DND-41 (cell line): ENCODE data around the gene NOL9.

Experiments used
- ATAC-seq: fragments of 200-7000 bp; cut with Tn5 transposase; 3 replicates; pipeline ENCODE4 v1.9.1; 2021; ENCODE audit warnings: low read depth; ENCODE audit not compliant: insufficient read depth
- DNase-seq: peaks from one replicate; pipeline ENCODE4 v3.0.0-alpha.2; 2020
- H2AFZ ChIP-seq: 2 replicates; pipeline ENCODE4 v1.6.0; 2012; ENCODE audit warnings: low read depth, low read length
- H3K27ac ChIP-seq: 2 replicates; pipeline ENCODE4 v1.5.1; 2012; ENCODE audit warnings: low read length, inconsistent platforms
- H3K27me3 ChIP-seq: fragments of 200-600 bp; sonication (generic); 2 replicates; pipeline ENCODE4 v1.6.0; 2012; ENCODE audit warnings: low read length, mild to moderate bottlenecking, inconsistent platforms; ENCODE audit not compliant: insufficient read depth, poor library complexity
- H3K36me3 ChIP-seq: 2 replicates; pipeline ENCODE4 v1.5.1; 2012; ENCODE audit warnings: low read length, inconsistent platforms; ENCODE audit not compliant: insufficient read depth
- H3K4me1 ChIP-seq: 2 replicates; pipeline ENCODE4 v1.5.1; 2012; ENCODE audit warnings: mild to moderate bottlenecking, low read length; ENCODE audit not compliant: insufficient read depth
- H3K4me2 ChIP-seq: 2 replicates; pipeline ENCODE4 v1.6.0; 2012; ENCODE audit warnings: mild to moderate bottlenecking, moderate library complexity, low read length, inconsistent platforms; ENCODE audit not compliant: insufficient read depth
- H3K4me3 ChIP-seq, 2 experiments: fragments of 200-600 bp in 1 of 2; shearing (Covaris generic) in 1 of 2; 2 replicates each; pipeline ENCODE4 v1.5.1; 2012 to 2016; ENCODE audit warnings: inconsistent platforms in 2 of 2, low read length in 2 of 2, mild to moderate bottlenecking in 2 of 2, low read depth in 1 of 2, moderate library complexity in 1 of 2
- H3K79me2 ChIP-seq: 2 replicates; pipeline ENCODE4 v1.6.0; 2012; ENCODE audit warnings: low read length, inconsistent platforms; ENCODE audit not compliant: insufficient read depth
- H3K9ac ChIP-seq: 2 replicates; pipeline ENCODE4 v1.6.0; 2012; ENCODE audit warnings: low read depth, mild to moderate bottlenecking, inconsistent platforms, low read length, moderate library complexity
- H3K9me3 ChIP-seq: 2 replicates; pipeline ENCODE4 v1.5.1; 2012; ENCODE audit warnings: low read length, moderate library complexity, mild to moderate bottlenecking, inconsistent platforms; ENCODE audit not compliant: insufficient read depth, severe bottlenecking
- H4K20me1 ChIP-seq: 2 replicates; pipeline ENCODE4 v1.6.0; 2012; ENCODE audit warnings: low read length; ENCODE audit not compliant: insufficient read depth
- EZH2 ChIP-seq: IDR thresholded peaks from 3 replicates; pipeline ENCODE4 v1.6.1; 2012; ENCODE audit warnings: borderline replicate concordance, low read depth, mild to moderate bottlenecking, moderate library complexity, low read length, inconsistent platforms; ENCODE audit not compliant: severe bottlenecking
- TF ChIP-seq, protein P1 (sequence below): IDR thresholded peaks from 2 replicates; pipeline ENCODE4 v1.5.1; 2012; ENCODE audit warnings: borderline replicate concordance, low read length, moderate library complexity, mild to moderate bottlenecking; ENCODE audit not compliant: poor library complexity, severe bottlenecking; ENCODE audit errors: extremely low read depth

The NOL9 gene

DNA sequence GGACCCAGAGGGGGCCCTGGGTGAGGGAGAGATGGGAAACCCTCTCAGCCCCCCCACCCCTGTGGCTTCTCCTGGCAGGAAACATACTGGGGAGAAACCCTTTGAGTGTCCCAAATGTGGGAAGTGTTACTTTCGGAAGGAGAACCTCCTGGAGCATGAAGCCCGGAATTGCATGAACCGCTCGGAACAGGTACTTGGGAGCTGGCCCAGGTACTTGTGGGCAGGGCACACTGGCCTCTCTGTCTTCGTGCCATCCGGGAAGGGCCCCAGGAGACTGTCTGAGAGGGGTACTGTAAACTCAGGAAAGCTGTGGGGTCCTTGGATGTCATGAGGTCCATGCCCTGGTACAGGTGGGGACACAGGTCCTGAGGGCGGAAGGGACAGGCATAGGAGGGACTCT is 31.5 kb upstream of the NOL9 start:
- Histone ChIP-seq H2AFZ (no peak overlapping the region), H3K9me3 (no peaks in the 10 kb centered on the region), H3K4me3 (no peak overlapping the region), H3K27me3 (no peaks in the 10 kb centered on the region), H3K79me2 (peaks cover 16% of the 10 kb centered on the region), H4K20me1 (peaks cover 55% of the 10 kb centered on the region), H3K4me2 (no peak overlapping the region), H3K9ac (no peak overlapping the region), H3K36me3 (peaks cover 52% of the 10 kb centered on the region), H3K27ac (no peak overlapping the region), H3K4me1 (peaks cover 17% of the 10 kb centered on the region)
- TF ChIP-seq, protein P1, sequence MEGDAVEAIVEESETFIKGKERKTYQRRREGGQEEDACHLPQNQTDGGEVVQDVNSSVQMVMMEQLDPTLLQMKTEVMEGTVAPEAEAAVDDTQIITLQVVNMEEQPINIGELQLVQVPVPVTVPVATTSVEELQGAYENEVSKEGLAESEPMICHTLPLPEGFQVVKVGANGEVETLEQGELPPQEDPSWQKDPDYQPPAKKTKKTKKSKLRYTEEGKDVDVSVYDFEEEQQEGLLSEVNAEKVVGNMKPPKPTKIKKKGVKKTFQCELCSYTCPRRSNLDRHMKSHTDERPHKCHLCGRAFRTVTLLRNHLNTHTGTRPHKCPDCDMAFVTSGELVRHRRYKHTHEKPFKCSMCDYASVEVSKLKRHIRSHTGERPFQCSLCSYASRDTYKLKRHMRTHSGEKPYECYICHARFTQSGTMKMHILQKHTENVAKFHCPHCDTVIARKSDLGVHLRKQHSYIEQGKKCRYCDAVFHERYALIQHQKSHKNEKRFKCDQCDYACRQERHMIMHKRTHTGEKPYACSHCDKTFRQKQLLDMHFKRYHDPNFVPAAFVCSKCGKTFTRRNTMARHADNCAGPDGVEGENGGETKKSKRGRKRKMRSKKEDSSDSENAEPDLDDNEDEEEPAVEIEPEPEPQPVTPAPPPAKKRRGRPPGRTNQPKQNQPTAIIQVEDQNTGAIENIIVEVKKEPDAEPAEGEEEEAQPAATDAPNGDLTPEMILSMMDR, result no peak
- TF ChIP-seq EZH2, result no peak
- DNase-seq (no peak), ATAC-seq (no peak)

DNA sequence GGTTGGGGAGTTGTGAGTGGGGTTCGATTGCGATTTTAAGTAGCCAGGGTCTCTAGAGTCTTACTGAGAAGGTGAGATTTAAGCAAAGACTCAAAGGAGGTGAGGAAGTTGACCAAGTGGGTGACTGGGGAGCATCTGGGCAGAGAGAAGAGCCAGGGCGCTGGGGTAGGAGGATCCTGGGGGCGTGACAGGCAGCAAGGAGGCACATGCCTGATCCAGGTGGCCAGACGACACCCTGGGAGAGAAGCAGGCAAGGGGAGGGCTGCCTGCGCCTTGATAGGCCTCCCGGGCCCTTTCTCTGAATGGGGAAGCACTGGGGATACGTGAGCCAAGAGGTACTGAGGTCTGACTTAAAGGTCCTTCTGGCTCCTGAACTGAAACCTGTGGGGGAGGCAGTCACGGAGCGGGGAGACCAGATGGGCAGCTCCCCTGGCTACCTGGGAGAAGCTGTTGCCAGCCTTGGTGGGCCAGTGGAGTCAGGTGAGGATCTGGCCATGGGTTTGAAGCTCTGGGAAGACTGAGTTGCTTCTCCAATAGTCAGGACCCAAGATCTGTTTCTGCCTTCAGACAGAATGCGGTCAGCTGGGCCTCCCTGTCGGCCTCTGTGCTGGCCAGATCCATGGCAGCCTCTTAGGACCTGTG is 30.9 kb upstream of the NOL9 start:
- DNase-seq (no peak), ATAC-seq (no peak)
- Histone ChIP-seq H3K4me2 (no peak overlapping the region), H4K20me1 (peaks cover 54% of the 10 kb centered on the region), H3K9ac (no peak overlapping the region), H3K36me3 (peaks cover 46% of the 10 kb centered on the region), H3K4me3 (no peak overlapping the region), H3K4me1 (peaks cover 22% of the 10 kb centered on the region), H3K79me2 (peaks cover 23% of the 10 kb centered on the region), H3K9me3 (no peaks in the 10 kb centered on the region), H3K27me3 (no peaks in the 10 kb centered on the region), H2AFZ (no peak overlapping the region), H3K27ac (no peak overlapping the region)
- TF ChIP-seq, protein P1, result no peak
- no peak for TF ChIP-seq EZH2

DNA sequence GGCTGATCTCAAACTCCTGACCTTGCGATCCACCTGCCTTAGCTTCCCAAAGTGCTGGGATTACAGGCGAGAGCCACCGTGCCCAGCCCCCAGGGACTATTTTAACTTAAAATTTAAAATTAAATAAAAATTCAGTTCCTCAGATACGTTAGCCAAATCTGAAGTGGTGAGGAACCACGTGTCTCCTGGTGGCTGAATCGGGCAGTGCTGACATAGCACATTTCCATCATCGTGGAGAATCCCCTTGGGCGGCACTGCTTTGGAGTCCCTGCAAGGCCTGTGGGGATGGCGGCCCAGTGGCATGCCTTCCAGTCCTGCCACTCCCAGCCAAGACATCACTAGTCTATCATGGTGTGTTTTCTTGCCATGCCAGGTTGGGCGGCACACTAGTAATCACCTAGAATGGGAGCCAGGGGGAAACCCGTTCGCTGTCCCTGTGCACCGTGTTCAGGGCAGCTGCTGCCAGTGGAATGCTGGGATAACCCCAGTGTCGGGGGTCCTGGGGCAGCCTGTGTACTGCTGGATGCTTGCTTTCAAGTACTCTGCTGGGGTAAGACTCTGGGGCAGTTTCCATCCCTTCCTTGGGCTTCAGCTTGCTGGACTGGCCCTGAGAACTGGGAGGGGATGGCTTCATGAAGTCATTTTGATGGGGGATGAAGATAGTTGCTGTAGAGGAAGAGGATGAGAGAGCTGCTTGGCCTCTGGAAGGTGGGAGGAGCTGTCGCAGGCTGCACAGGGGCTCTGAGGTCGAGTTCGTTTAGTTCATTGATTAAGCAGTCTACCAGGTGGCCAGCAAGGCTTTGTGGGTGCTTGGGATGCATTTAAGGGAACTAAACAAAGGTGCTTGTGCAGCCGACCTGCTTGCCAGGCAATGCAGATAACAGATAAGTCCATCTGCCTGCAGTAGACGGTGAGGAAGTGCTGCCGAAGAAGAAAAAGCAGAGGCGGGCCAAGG is 30.1 kb upstream of the NOL9 start:
- H3K4me2 ChIP-seq, result no peak overlapping the region
- peaks cover 38% of the 10 kb centered on the region for H3K36me3 ChIP-seq
- DNase-seq, result no peak
- H3K79me2 ChIP-seq, result peaks cover 26% of the 10 kb centered on the region
- H3K9ac ChIP-seq, result no peak overlapping the region
- no peak overlapping the region for H3K27ac ChIP-seq
- peaks cover 49% of the 10 kb centered on the region for H4K20me1 ChIP-seq
- no peak for ATAC-seq
- no peak overlapping the region for H3K4me3 ChIP-seq
- TF ChIP-seq, protein P1, result peak; percentile 17
- no peak for TF ChIP-seq EZH2
- H3K9me3 ChIP-seq, result no peaks in the 10 kb centered on the region
- H3K27me3 ChIP-seq, result no peaks in the 10 kb centered on the region
- H3K4me1 ChIP-seq, result peaks cover 25% of the 10 kb centered on the region
- no peak overlapping the region for H2AFZ ChIP-seq
